Neutrophil (primary cell): ENCODE data around the gene CIBAR2.

Source experiments
- H3K27ac ChIP-seq: fragments of 200-600 bp; sonication (generic); 2 replicates; pipeline ENCODE4 v1.5.1; 2016; ENCODE audit warnings: mild to moderate bottlenecking, moderate library complexity
- H3K27me3 ChIP-seq: fragments of 200-600 bp; sonication (generic); 2 replicates; pipeline ENCODE4 v1.6.0; 2016; ENCODE audit warnings: mild to moderate bottlenecking
- H3K36me3 ChIP-seq: fragments of 200-600 bp; sonication (generic); 2 replicates; pipeline ENCODE4 v1.5.1; 2017
- H3K4me1 ChIP-seq, 2 experiments: fragments of 200-600 bp in 1 of 2; sonication (generic) in 1 of 2; 1 replicate in 1 of 2; 2 replicates in 1 of 2; pipeline versions ENCODE4 v1.5.1 to v1.6.1; 2013 to 2016; ENCODE audit warnings: low read depth in 1 of 2, low read length in 1 of 2, mild to moderate bottlenecking in 1 of 2, moderate library complexity in 1 of 2; ENCODE audit not compliant: control insufficient read depth in 1 of 2, insufficient read depth in 1 of 2
- H3K4me3 ChIP-seq, 2 experiments: fragments of 200-600 bp in 1 of 2; sonication (generic) in 1 of 2; 1 replicate in 1 of 2; 2 replicates in 1 of 2; pipeline ENCODE4 v1.5.1; 2013 to 2016; ENCODE audit warnings: low read depth in 1 of 2, low read length in 1 of 2, mild to moderate bottlenecking in 1 of 2, moderate library complexity in 1 of 2
- H3K9me3 ChIP-seq: fragments of 200-600 bp; sonication (generic); 2 replicates; pipeline ENCODE4 v1.5.1; 2016
- CTCF ChIP-seq: fragments of 200-600 bp; sonication (generic); IDR thresholded peaks from 2 replicates; pipeline ENCODE4 v1.5.1; 2016; ENCODE audit warnings: antibody characterized with exemption

Gene CIBAR2

GRCh38 chr16:85134789-85135142 lies 22.5 kb upstream of the CIBAR2 start:
- Histone ChIP-seq H3K27me3 (peaks cover 69% of the 10 kb centered on the region), H3K27ac (no peak overlapping the region), H3K4me3 (no peak overlapping the region), H3K9me3 (no peaks in the 10 kb centered on the region), H3K4me1 (no peaks in the 10 kb centered on the region), H3K36me3 (no peaks in the 10 kb centered on the region)
- TF ChIP-seq CTCF = no peak

- TF ChIP-seq CTCF = no peak
- H3K27me3 ChIP-seq = peaks cover 64% of the 10 kb centered on the region
- no peak overlapping the region for H3K27ac ChIP-seq
- H3K4me3 ChIP-seq = no peak overlapping the region
- H3K9me3 ChIP-seq = no peaks in the 10 kb centered on the region
- H3K4me1 ChIP-seq = no peaks in the 10 kb centered on the region
- H3K36me3 ChIP-seq = no peaks in the 10 kb centered on the region
Measured at GRCh38 chr16:85134076-85134788, 22.0 kb upstream of the CIBAR2 start.

GRCh38 chr16:85133290-85133599 lies 21.0 kb upstream of the CIBAR2 start:
- Histone ChIP-seq H3K4me3 (no peak overlapping the region), H3K27me3 (peaks cover 63% of the 10 kb centered on the region), H3K36me3 (no peaks in the 10 kb centered on the region), H3K27ac (no peak overlapping the region), H3K9me3 (no peaks in the 10 kb centered on the region), H3K4me1 (no peaks in the 10 kb centered on the region)
- no peak for TF ChIP-seq CTCF

- Histone ChIP-seq H3K27ac (no peak overlapping the region), H3K9me3 (no peaks in the 10 kb centered on the region), H3K4me3 (no peak overlapping the region), H3K4me1 (no peaks in the 10 kb centered on the region), H3K27me3 (peaks cover 63% of the 10 kb centered on the region), H3K36me3 (no peaks in the 10 kb centered on the region)
- TF ChIP-seq CTCF = no peak
Measured at GRCh38 chr16:85132456-85133289, 20.4 kb upstream of the CIBAR2 start.

- H3K4me3 ChIP-seq = no peak overlapping the region
- TF ChIP-seq CTCF = no peak
- no peak overlapping the region for H3K27ac ChIP-seq
- H3K27me3 ChIP-seq = peaks cover 62% of the 10 kb centered on the region
- no peaks in the 10 kb centered on the region for H3K9me3 ChIP-seq
- H3K36me3 ChIP-seq = no peaks in the 10 kb centered on the region
- H3K4me1 ChIP-seq = no peaks in the 10 kb centered on the region
Measured at GRCh38 chr16:85130705-85131028, 18.4 kb upstream of the CIBAR2 start.
